H1 (cell line): ENCODE results near the gene FGD6. TPM values are rescaled to one million over a fixed set of nuclear protein-coding genes. Genes with fewer than 3 reads are reported as not detected.
"Not testable (repeated sequence)": the region's sequence is repeated elsewhere in the genome, so short reads cannot be mapped to it uniquely, and the experiment has no call there.

Source experiments
- CTCF ChIA-PET: fragments of 300-600 bp; sonication (Branson Sonifier 250); formaldehyde crosslinking; loops from one replicate; lab custom pipeline; 2021; ENCODE audit not compliant: partially characterized antibody; lab: Charles Lee
- POLR2A ChIA-PET: fragments of 300-600 bp; sonication (Branson Sonifier 250); formaldehyde crosslinking; loops from one replicate; lab custom pipeline; 2021; ENCODE audit warnings: inconsistent platforms; ENCODE audit not compliant: partially characterized antibody; lab: Charles Lee
- DNase-seq, 2 experiments: peaks; one replicate each; pipeline versions ENCODE4 v3.0.0 to v3.0.0-alpha.2; 2010 to 2022; ENCODE audit warnings: low spot score in 2 of 2, low read depth in 1 of 2, mixed read lengths in 1 of 2
- FAIRE-seq: peaks from 2 replicates; lab custom pipeline; 2011; peaks lifted over from hg19 to GRCh38; lab: Jason Lieb, UNC
- H2AFZ ChIP-seq: 2 replicates; pipeline ENCODE4 v1.8.1; 2012; ENCODE audit warnings: low read length, inconsistent platforms
- H2AK5ac ChIP-seq: 2 replicates; pipeline ENCODE4 v1.6.1; 2013; ENCODE audit warnings: low read depth, low read length
- H2BK120ac ChIP-seq: replicated peaks from 2 replicates; pipeline ENCODE3; 2013; ENCODE audit warnings: low read depth, low read length, inconsistent platforms
- H2BK12ac ChIP-seq: 2 replicates; pipeline ENCODE4 v1.6.1; 2013; ENCODE audit warnings: low read depth, low read length
- H2BK15ac ChIP-seq: 2 replicates; pipeline ENCODE4 v1.6.1; 2013; ENCODE audit warnings: low read length
- H2BK20ac ChIP-seq: 2 replicates; pipeline ENCODE4 v1.6.1; 2013; ENCODE audit warnings: low read length
- H2BK5ac ChIP-seq: 2 replicates; pipeline ENCODE4 v1.6.1; 2013; ENCODE audit warnings: low read depth, low read length
- H3K14ac ChIP-seq: 2 replicates; pipeline ENCODE4 v1.6.1; 2013; ENCODE audit warnings: inconsistent platforms; ENCODE audit not compliant: insufficient read length
- H3K18ac ChIP-seq: 2 replicates; pipeline ENCODE4 v1.6.1; 2013; ENCODE audit warnings: low read length; ENCODE audit errors: extremely low read depth
- H3K23ac ChIP-seq: 2 replicates; pipeline ENCODE4 v1.6.1; 2013; ENCODE audit warnings: inconsistent platforms; ENCODE audit not compliant: insufficient read length
- H3K23me2 ChIP-seq: 2 replicates; pipeline ENCODE4 v1.6.1; 2013; ENCODE audit warnings: low read depth, low read length
- H3K27ac ChIP-seq: 2 replicates; pipeline ENCODE4 v1.6.1; 2011; ENCODE audit warnings: low read depth, low read length, inconsistent platforms
- H3K27me3 ChIP-seq, 4 experiments: replicated peaks in 1 of 4; 1 replicate in 1 of 4; 2 replicates in 3 of 4; pipeline versions ENCODE4 v1.6.1 to v1.8.1; 2011 to 2013; ENCODE audit warnings: low read length in 3 of 4, mild to moderate bottlenecking in 3 of 4, inconsistent platforms in 2 of 4, mixed read lengths in 2 of 4, moderate library complexity in 1 of 4; ENCODE audit not compliant: control insufficient read depth in 3 of 4, insufficient read depth in 3 of 4; ENCODE audit errors: extremely low read depth in 1 of 4
- H3K36me3 ChIP-seq, 4 experiments: 2 replicates each; pipeline versions ENCODE4 v1.6.1 to v1.8.1; 2011 to 2013; ENCODE audit warnings: mild to moderate bottlenecking in 4 of 4, low read length in 3 of 4, moderate library complexity in 2 of 4, control low read depth in 1 of 4, inconsistent platforms in 1 of 4; ENCODE audit not compliant: insufficient read depth in 4 of 4, control insufficient read depth in 2 of 4
- H3K4ac ChIP-seq: replicated peaks from 2 replicates; pipeline ENCODE3; 2013; ENCODE audit warnings: low read length, low read depth, mixed read lengths, inconsistent platforms; ENCODE audit not compliant: insufficient read length
- H3K4me1 ChIP-seq, 4 experiments: replicated peaks in 1 of 4; 1 replicate in 1 of 4; 2 replicates in 3 of 4; pipeline versions ENCODE4 v1.6.1 to v1.8.1; 2011 to 2013; ENCODE audit warnings: low read length in 3 of 4, inconsistent platforms in 2 of 4, mixed read lengths in 1 of 4; ENCODE audit not compliant: insufficient read depth in 4 of 4, control insufficient read depth in 3 of 4
- H3K4me2 ChIP-seq, 2 experiments: 2 replicates each; pipeline versions ENCODE4 v1.6.1 to v1.8.1; 2011 to 2013; ENCODE audit warnings: low read depth in 2 of 2, low read length in 2 of 2, control low read depth in 1 of 2, inconsistent platforms in 1 of 2, mild to moderate bottlenecking in 1 of 2; ENCODE audit not compliant: insufficient read depth in 1 of 2
- H3K4me3 ChIP-seq, 4 experiments: fragments of 200-600, 300-600 bp in 1 of 4; sonication (generic), shearing (Covaris generic), sonication (Bioruptor Twin) in 1 of 4; 2 replicates each; pipeline versions ENCODE4 v1.5.1 to v1.8.1; 2011 to 2016; ENCODE audit warnings: low read length in 4 of 4, low read depth in 3 of 4, control low read depth in 2 of 4, inconsistent platforms in 2 of 4, mild to moderate bottlenecking in 2 of 4, mixed read lengths in 1 of 4, moderate library complexity in 1 of 4; ENCODE audit not compliant: insufficient read depth in 2 of 4; ENCODE audit errors: extremely low read depth in 1 of 4
- H3K56ac ChIP-seq: replicated peaks from 2 replicates; pipeline ENCODE3; 2013; ENCODE audit warnings: low read depth, mild to moderate bottlenecking, mixed read lengths, low read length, inconsistent platforms; ENCODE audit not compliant: insufficient read length
- H3K79me1 ChIP-seq: 2 replicates; pipeline ENCODE4 v1.6.1; 2013; ENCODE audit warnings: low read depth, low read length, control low read depth
- H3K79me2 ChIP-seq, 2 experiments: 2 replicates each; pipeline versions ENCODE4 v1.6.1 to v1.8.1; 2012 to 2013; ENCODE audit warnings: low read length in 2 of 2, mild to moderate bottlenecking in 2 of 2, inconsistent platforms in 1 of 2; ENCODE audit not compliant: insufficient read depth in 2 of 2, control insufficient read depth in 1 of 2
- H3K9ac ChIP-seq, 4 experiments: replicated peaks in 1 of 4; 1 replicate in 1 of 4; 2 replicates in 3 of 4; pipeline versions ENCODE4 v1.6.1 to v1.8.1; 2011 to 2013; ENCODE audit warnings: low read depth in 3 of 4, low read length in 3 of 4, control low read depth in 2 of 4, mild to moderate bottlenecking in 2 of 4, moderate library complexity in 2 of 4, inconsistent platforms in 1 of 4; ENCODE audit errors: extremely low read depth in 1 of 4
- H3K9me3 ChIP-seq, 2 experiments: 2 replicates each; pipeline versions ENCODE4 v1.6.1 to v1.8.1; 2012 to 2013; ENCODE audit warnings: mild to moderate bottlenecking in 2 of 2, moderate library complexity in 2 of 2, control low read depth in 1 of 2, inconsistent platforms in 1 of 2, low read depth in 1 of 2, low read length in 1 of 2, mixed read lengths in 1 of 2; ENCODE audit not compliant: insufficient read depth in 2 of 2
- H4K20me1 ChIP-seq, 2 experiments: replicated peaks in 1 of 2; 2 replicates each; pipeline versions ENCODE3 to v1.8.1; 2011 to 2013; ENCODE audit warnings: inconsistent platforms in 2 of 2, low read length in 2 of 2, mild to moderate bottlenecking in 1 of 2; ENCODE audit not compliant: insufficient read depth in 2 of 2, control insufficient read depth in 1 of 2
- H4K5ac ChIP-seq: 2 replicates; pipeline ENCODE4 v1.6.1; 2013; ENCODE audit warnings: low read length, low read depth, mixed read lengths, inconsistent platforms; ENCODE audit not compliant: insufficient read length
- H4K8ac ChIP-seq: 2 replicates; pipeline ENCODE4 v1.8.0; 2013; ENCODE audit warnings: mild to moderate bottlenecking, moderate library complexity, low read length, inconsistent platforms; ENCODE audit not compliant: insufficient read depth; ENCODE audit errors: extremely low read depth
- H4K91ac ChIP-seq: replicated peaks from 2 replicates; pipeline ENCODE3; 2013; ENCODE audit warnings: low read length, mixed read lengths, inconsistent platforms; ENCODE audit not compliant: insufficient read length
- WGBS, 2 experiments: shearing (Covaris generic) in 1 of 2; methylation state at CpG; one replicate each; pipeline versions ENCODE4 v1.1.6 to v1.1.7; 2013 to 2015; ENCODE audit warnings: low lambda C conversion rate in 2 of 2, mixed read lengths in 2 of 2, inconsistent platforms in 1 of 2, low coverage in 1 of 2, missing lambda C conversion rate in 1 of 2; ENCODE audit not compliant: insufficient replicate concordance in 2 of 2, insufficient coverage in 1 of 2, insufficient read length in 1 of 2; ENCODE audit errors: extremely low coverage in 1 of 2, missing lambda C conversion rate in 1 of 2; 5-methylcytosine and 5-hydroxymethylcytosine counted together
- polyA plus RNA-seq, 7 experiments: library from polyadenylated mRNA; depleted of rRNA in 3 of 7; stranded (reverse) in 5 of 7; unstranded in 2 of 7; fragments of >200 nt in 5 of 7; fragments of 200-250 nt in 2 of 7; gene quantifications; 1 replicate in 5 of 7; 2 replicates in 1 of 7; 4 replicates in 1 of 7; pipeline versions ENCODE4 v1.2.1 to v1.2.3, GENCODE V29; 2011 to 2013; ENCODE audit warnings: missing spikeins in 2 of 7, mixed read lengths in 2 of 7
- total RNA-seq: library from RNA; stranded (reverse); fragmentation: NEBNext Ultra II Directional; extraction: Animal tissue kit (Norgen Biotek cat#: 25700); gene quantifications from 2 replicates; pipeline ENCODE4 v1.2.1, GENCODE V29; 2021

The FGD6 gene
- total and polyA plus RNA-seq, 2 of the 8 experiments (the other 6 are each of a cell fraction or from before 2014, with no cell fraction given): 12.2 to 24.3 TPM

DNA sequence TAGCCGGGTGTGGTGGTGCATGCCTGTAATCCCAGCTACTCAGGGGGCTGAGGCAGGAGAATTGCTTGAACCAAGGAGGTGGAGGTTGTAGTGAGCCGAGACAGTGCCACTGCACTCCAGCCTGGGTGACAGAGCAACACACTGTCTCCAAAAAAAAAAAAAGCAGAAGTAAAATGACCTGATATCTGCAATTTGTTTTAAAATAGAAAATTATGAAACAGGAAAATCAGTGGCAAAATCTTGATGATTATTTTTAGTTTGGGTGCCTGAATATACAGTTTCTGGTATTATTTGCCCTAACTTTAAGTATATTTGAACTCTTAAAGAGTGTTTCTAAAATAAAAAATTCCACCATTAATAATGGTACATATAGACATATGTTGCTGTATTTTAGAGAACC is 121.4 kb downstream of the FGD6 start:
- not testable (repeated sequence) for H2BK5ac ChIP-seq, H3K18ac ChIP-seq, H3K23me2 ChIP-seq, H2BK120ac ChIP-seq, H3K4me2 ChIP-seq, H3K9ac ChIP-seq, H2BK20ac ChIP-seq, H3K4ac ChIP-seq, H3K23ac ChIP-seq, H3K4me1 ChIP-seq, H3K79me1 ChIP-seq, H3K27ac ChIP-seq, DNase-seq, H3K9me3 ChIP-seq, H4K8ac ChIP-seq, H2AFZ ChIP-seq, H3K27me3 ChIP-seq, H4K5ac ChIP-seq, FAIRE-seq, H2BK15ac ChIP-seq, H4K20me1 ChIP-seq, H3K56ac ChIP-seq, H3K4me3 ChIP-seq, H4K91ac ChIP-seq, H2BK12ac ChIP-seq, H3K79me2 ChIP-seq, H2AK5ac ChIP-seq, H3K14ac ChIP-seq
- ChIA-PET CTCF (interaction anchor here (1.1 to 1.5 kb wide), 2 partner anchors 11 to 23 kb away, joined by 3 to 5 read pairs; partner anchors contain the start of gene NR2C1), POLR2A (interaction anchor here (0.6 to 1.5 kb wide), 2 partner anchors 16 to 954 kb away, joined by 4 to 5 read pairs; no protein-coding TSS in a partner anchor)
- H3K36me3 ChIP-seq: peaks cover 6 to 41% (median 17%) of the 10 kb centered on the region in 4 experiments; a peak in 7 of 8 replicates
- WGBS, 2 experiments: 88% methylated on average over 1 of the region's 2 CpGs; no CpG with 5 or more reads in 1 of the 2 experiments
